ENCODE measurements around the gene FURIN.
"Not testable (repeated sequence)": the region's sequence is repeated elsewhere in the genome, so short reads cannot be mapped to it uniquely, and the experiment has no call there.

DNA sequence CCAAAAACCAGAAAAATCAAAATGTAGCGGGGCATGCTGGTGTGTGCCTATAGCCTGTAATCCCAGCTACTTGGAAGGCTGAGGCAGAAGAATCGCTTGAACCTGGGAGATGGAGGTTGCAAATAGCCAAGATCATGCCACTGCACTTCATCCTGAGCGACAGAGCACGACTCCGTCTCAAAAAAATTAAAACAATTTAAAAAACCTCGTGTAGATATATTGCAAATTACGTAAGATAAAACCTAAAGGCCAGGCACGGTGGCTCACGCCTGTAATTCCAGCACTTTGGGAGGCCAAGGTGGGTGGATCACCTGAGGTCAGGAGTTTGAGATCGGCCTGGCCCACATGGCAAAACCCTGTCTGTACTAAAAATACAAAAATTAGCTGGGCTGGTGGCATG is 58.4 kb downstream of the FURIN start:
- TF ChIP-seq OSR1 (CRISPR knock-in tag; IDR thresholded peaks at IDR 0.05); RARB (CRISPR knock-in tag; IDR thresholded peaks at IDR 0.05); SNAI2 (CRISPR knock-in tag; IDR thresholded peaks at IDR 0.05); GLIS3 (CRISPR knock-in tag; IDR thresholded peaks at IDR 0.05); ISL1 (CRISPR knock-in tag; IDR thresholded peaks at IDR 0.05); ZC3H10 (CRISPR knock-in tag; IDR thresholded peaks at IDR 0.05); ZFP30 (CRISPR knock-in tag; IDR thresholded peaks at IDR 0.05); ZFP3 (CRISPR knock-in tag; IDR thresholded peaks at IDR 0.05); ESRRG (CRISPR knock-in tag; IDR thresholded peaks at IDR 0.05); PPARA (CRISPR knock-in tag; IDR thresholded peaks at IDR 0.05; ENCODE audit: borderline replicate concordance); TOX (CRISPR knock-in tag; IDR thresholded peaks at IDR 0.05; ENCODE audit: borderline replicate concordance): not testable (repeated sequence)
- TF ChIP-seq, protein P1, sequence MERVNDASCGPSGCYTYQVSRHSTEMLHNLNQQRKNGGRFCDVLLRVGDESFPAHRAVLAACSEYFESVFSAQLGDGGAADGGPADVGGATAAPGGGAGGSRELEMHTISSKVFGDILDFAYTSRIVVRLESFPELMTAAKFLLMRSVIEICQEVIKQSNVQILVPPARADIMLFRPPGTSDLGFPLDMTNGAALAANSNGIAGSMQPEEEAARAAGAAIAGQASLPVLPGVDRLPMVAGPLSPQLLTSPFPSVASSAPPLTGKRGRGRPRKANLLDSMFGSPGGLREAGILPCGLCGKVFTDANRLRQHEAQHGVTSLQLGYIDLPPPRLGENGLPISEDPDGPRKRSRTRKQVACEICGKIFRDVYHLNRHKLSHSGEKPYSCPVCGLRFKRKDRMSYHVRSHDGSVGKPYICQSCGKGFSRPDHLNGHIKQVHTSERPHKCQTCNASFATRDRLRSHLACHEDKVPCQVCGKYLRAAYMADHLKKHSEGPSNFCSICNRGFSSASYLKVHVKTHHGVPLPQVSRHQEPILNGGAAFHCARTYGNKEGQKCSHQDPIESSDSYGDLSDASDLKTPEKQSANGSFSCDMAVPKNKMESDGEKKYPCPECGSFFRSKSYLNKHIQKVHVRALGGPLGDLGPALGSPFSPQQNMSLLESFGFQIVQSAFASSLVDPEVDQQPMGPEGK (CRISPR knock-in tag; IDR thresholded peaks at IDR 0.05; ENCODE audit: borderline replicate concordance): not testable (repeated sequence)
- TF ChIP-seq, protein P2, sequence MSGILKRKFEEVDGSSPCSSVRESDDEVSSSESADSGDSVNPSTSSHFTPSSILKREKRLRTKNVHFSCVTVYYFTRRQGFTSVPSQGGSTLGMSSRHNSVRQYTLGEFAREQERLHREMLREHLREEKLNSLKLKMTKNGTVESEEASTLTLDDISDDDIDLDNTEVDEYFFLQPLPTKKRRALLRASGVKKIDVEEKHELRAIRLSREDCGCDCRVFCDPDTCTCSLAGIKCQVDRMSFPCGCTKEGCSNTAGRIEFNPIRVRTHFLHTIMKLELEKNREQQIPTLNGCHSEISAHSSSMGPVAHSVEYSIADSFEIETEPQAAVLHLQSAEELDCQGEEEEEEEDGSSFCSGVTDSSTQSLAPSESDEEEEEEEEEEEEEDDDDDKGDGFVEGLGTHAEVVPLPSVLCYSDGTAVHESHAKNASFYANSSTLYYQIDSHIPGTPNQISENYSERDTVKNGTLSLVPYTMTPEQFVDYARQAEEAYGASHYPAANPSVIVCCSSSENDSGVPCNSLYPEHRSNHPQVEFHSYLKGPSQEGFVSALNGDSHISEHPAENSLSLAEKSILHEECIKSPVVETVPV (CRISPR knock-in tag; IDR thresholded peaks at IDR 0.05): not testable (repeated sequence)
- TF ChIP-seq, protein P3, sequence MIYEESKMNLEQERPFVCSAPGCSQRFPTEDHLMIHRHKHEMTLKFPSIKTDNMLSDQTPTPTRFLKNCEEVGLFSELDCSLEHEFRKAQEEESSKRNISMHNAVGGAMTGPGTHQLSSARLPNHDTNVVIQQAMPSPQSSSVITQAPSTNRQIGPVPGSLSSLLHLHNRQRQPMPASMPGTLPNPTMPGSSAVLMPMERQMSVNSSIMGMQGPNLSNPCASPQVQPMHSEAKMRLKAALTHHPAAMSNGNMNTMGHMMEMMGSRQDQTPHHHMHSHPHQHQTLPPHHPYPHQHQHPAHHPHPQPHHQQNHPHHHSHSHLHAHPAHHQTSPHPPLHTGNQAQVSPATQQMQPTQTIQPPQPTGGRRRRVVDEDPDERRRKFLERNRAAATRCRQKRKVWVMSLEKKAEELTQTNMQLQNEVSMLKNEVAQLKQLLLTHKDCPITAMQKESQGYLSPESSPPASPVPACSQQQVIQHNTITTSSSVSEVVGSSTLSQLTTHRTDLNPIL (CRISPR knock-in tag; IDR thresholded peaks at IDR 0.05; ENCODE audit: low read depth): not testable (repeated sequence)

Measured in SK-N-SH treated with all-trans-retinoic acid at 6 μM for 48 hours (cell line).